ENCODE data around the gene PARD3.
"Not testable (repeated sequence)": the region's sequence is repeated elsewhere in the genome, so short reads cannot be mapped to it uniquely, and the experiment has no call there.

Gene PARD3

GRCh38 chr10:34707656-34708055 lies 107.4 kb downstream of the PARD3 start:
- DNase-seq: no peak

GRCh38 chr10:34706992-34707391 lies 108.1 kb downstream of the PARD3 start:
- not testable (repeated sequence) for DNase-seq

- no peak for DNase-seq
Observed at GRCh38 chr10:34706147-34706546, 108.9 kb downstream of the PARD3 start.

GRCh38 chr10:34705563-34705962 lies 109.5 kb downstream of the PARD3 start:
- DNase-seq: no peak

GRCh38 chr10:34704526-34705184 lies 110.4 kb downstream of the PARD3 start:
- no peak for DNase-seq

GRCh38 chr10:34702982-34703381 lies 112.1 kb downstream of the PARD3 start:
- DNase-seq: no peak

- no peak for DNase-seq
Observed at GRCh38 chr10:34702093-34702937, 112.8 kb downstream of the PARD3 start.

- DNase-seq: no peak
Observed at GRCh38 chr10:34701194-34701593, 113.9 kb downstream of the PARD3 start.

GRCh38 chr10:34700752-34701151 lies 114.3 kb downstream of the PARD3 start:
- DNase-seq: not testable (repeated sequence)

- no peak for DNase-seq
Observed at GRCh38 chr10:34699904-34700517, 115.1 kb downstream of the PARD3 start.

- no peak for DNase-seq
Observed at GRCh38 chr10:34698979-34699378, 116.1 kb downstream of the PARD3 start.

GRCh38 chr10:34698248-34698831 lies 116.8 kb downstream of the PARD3 start:
- DNase-seq: no peak

- no peak for DNase-seq
Observed at GRCh38 chr10:34697351-34698247, 117.5 kb downstream of the PARD3 start.

- no peak for DNase-seq
Observed at GRCh38 chr10:34696423-34696822, 118.7 kb downstream of the PARD3 start.

GRCh38 chr10:34690383-34691049 lies 124.6 kb downstream of the PARD3 start:
- no peak for DNase-seq

GRCh38 chr10:34689053-34689452 lies 126.0 kb downstream of the PARD3 start:
- no peak for DNase-seq

- no peak for DNase-seq
Observed at GRCh38 chr10:34687434-34688210, 127.5 kb downstream of the PARD3 start.

GRCh38 chr10:34682580-34682979 lies 132.5 kb downstream of the PARD3 start:
- DNase-seq: no peak

GRCh38 chr10:34681933-34682332 lies 133.2 kb downstream of the PARD3 start:
- DNase-seq: no peak

- DNase-seq: no peak
Observed at GRCh38 chr10:34679177-34679576, 135.9 kb downstream of the PARD3 start.

GRCh38 chr10:34677591-34677990 lies 137.5 kb downstream of the PARD3 start:
- DNase-seq: no peak
